HG02885 (cell line): ENCODE data around the gene TMEM196.
"Not testable (repeated sequence)": the region's sequence is repeated elsewhere in the genome, so short reads cannot be mapped to it uniquely, and the experiment has no call there.

ENCODE experiments used
- ATAC-seq: cut with Tn5 transposase; IDR thresholded peaks from one replicate; pipeline ENCODE4 v1.9.1; 2021; ENCODE audit warnings: mild to moderate bottlenecking; ENCODE audit not compliant: unreplicated experiment, poor library complexity

Gene TMEM196

DNA sequence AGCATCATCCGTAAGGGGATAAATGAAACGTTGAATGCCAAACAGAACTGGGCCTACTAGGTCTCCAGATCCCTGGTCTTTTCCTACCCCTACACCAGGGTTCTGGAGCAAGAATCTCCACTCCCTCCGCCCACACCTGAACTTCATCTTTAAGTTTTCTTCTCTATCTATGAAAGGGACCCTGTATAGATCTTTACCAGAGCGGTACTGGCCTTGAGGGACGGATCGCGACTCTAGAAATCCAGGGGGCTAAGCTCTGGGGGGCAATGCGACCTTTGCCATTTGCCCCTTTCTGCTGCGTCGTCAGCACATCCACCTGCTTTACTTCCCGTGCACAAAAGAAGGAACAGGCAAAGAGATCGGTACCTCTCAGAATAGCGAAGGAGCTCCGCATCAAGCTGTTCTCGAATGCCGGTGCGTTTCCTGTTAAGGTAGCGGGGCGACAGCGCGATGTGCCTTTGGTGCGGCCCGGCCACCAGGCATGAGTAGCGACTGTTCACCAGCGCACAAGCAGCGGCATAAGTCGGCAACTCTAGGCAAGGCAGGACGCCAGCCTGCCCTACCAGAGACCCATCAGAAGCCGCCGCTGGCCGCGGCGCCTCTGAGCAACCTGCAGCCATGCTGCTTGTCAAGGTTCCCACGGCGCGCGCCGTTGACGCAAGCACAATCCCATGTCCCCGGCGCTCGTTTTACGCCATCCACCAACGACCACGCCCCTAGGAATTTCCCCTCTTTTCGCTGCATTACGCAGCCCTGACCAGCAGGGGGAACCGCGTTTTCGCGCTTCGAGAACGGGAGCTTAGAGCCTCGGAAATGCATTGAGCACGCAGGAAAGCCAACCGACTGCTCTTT, 64.8 kb downstream of the TMEM196 start, which contains the start of gene POLR1F:
POLR1F (minus strand) TSS at position 641 of the 852 bp plus-strand sequence; CDS start at position 620, 21 bp downstream.
- peak; percentile 98 for ATAC-seq

DNA sequence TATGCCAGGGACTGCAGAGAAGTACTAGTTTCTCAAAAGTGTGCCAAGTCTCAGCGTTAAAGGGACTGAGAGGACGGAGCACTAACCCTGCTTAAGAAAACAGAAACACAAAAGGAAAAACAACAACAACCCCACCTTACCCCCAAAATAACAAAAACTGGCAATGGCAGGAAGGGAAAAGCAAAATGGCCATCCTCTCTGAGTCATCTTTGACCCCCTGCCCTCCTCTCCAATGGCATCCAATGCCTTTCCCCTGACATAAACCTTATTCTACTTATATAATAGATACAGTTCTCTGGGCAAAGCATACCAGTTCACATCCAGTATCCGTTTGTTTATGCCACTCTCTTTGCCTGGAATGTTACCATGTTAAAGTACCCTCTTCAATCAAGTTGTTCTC, 66.2 kb downstream of the TMEM196 start:
- ATAC-seq, result no peak

DNA sequence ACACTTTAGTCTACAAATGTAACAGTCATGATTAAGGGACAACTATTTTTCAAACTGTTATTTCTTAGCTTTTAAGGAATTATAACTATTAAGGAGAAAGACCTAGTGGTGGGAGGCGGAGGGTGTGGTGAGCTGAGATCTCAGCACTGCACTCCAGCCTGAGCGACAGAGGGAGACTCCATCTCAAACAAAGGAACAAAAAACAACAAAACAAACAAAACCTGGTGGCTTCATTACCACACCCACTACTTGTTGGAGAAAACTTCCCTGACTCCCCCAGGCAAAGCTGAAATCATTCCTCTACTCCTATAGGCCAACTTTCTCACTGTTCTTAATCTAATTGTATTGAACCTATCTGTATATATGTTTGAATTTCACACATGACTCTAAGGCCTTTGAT, 67.8 kb downstream of the TMEM196 start:
- ATAC-seq, result no peak

DNA sequence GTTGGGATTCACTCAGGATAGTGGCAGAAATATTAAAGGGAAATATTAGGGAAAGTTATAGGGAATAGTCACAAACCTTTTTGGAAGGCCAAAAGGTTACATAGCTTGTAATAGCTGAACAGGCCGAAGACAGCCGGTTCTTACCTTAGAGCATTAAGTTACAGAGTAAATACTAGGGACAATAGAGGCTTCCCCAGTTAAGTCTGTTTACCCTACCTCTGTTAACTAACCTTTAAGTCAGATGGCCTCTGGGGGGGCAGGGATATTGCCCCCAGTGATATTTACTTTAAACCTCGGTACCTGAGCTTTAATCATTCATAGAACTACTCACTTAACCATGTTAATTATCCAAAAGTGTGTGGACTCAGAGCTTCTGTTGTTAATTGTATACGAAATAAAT, 71.9 kb downstream of the TMEM196 start:
- no peak for ATAC-seq

DNA sequence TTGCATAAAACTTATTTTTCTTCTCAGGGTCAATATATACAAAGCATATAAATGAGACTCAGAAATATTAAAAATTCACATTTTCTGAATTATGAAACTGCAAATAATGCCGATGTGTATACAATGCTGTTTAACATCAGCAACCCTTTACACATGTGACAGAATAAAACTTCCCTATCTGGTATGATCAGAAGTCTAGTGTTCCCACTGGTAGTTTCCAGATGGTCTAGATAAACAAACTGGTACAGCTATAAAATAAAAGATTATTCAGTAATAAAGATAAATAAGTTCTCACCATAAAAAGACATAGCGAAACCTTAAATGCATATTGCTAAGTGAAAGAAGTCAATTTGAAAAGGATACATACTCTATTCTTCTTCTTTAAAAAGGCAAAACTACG, 72.5 kb downstream of the TMEM196 start:
- no peak for ATAC-seq

DNA sequence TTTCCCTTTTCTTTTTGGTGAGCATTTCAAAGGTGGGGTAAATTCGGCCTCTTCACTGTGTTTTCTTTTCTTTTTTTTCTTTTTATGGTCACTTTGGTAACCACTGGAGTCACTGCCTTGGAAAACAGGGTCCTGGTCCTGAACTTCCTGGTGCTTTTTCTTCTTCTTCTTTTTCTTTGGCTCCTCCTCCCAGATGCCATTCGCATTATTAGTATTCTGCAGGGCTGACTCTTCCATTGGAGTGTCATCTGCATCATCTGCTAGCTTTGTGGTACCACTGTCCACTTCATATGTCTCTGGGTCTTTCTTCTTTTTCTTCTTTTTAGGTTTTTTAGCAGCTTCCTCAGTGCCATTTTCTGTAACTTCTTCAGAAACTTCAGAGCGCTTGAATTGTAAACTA, 75.1 kb downstream of the TMEM196 start:
- ATAC-seq, result no peak

DNA sequence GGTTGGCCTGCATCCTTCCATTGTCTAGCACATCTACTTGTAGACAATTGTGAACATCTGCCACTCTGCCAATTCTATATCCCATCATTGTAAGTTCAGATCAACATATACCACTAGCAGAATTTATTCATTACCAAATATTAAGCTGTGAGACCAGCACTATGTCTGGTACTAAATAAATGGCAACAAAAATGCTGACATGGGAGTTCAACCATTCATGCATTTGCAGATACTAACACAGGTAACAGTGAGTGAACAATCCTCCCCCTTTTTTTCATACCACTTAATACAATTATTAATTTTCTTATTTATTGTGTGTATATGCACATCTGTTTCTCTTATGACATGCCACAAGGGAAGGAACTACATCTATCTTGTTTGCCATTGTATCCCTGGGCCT, 76.5 kb downstream of the TMEM196 start:
- no peak for ATAC-seq

DNA sequence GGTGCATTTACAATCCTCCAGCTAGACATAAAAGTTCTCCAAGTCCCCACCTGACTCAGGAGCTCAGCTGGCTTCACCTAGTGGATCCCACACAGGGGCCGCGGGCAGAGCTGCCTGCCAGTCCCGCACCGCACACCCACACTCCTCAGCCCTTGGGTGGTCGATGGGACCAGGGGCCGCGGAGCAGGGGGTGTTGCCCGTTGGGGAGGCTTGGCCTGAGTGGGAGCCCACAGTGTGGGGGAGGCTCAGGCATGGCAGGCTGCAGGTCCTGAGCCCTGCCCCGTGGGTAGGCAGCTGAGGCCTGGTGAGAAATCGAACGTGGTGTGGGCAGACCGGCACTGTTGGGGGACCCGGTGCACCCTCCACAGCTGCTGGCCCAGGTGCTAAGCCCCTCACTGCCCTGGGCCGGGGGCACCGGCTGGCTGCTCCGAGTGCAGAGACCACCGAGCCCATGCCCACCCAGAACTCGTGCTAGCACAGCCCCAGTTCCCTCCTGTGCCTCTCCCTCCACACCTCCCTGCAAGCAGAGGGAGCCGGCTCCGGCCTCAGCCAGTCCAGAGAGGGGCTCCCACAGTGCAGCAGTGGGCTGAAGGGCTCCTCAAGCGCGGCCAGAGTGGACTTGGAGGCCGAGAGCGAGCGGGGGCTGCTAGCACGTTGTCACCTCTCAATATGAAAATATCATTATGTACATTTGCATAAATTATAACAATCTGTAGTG, 81.1 kb downstream of the TMEM196 start:
- no peak for ATAC-seq

DNA sequence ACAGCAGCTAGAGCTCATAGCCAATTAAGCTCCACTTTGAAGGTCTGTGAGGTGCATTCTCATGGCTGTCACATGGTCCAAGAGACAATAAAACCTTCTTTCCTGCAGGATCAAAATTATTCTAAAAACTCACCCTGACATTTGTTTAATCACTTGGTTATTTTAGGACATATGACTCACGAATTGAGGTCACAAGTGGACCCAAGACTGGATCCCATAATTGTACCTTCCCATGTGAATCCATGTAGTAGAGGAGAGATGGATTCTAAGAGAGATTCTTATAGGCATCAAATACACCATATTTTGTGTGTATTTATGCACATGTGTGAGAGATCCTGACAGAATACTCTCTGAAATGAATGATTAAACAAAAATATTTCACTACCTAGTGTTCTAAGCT, 82.7 kb downstream of the TMEM196 start:
- ATAC-seq, result no peak

DNA sequence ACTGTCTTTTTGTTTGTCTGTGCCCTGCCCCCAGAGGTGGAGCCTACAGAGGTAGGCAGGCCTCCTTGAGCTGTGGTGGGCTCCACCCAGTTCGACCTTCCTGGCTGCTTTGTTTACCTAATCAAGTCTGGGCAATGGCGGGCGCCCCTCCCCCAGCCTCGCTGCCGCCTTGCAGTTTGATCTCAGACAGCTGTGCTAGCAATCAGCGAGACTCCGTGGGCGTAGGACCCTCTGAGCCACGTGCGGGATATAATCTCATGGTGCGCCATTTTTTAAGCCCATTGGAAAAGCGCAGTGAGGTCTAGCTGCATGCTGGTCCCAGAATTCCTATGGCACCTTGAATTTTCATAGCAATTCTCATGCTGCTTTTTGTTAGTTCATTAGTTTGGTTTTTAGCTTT, 84.3 kb downstream of the TMEM196 start:
- ATAC-seq, result not testable (repeated sequence)

DNA sequence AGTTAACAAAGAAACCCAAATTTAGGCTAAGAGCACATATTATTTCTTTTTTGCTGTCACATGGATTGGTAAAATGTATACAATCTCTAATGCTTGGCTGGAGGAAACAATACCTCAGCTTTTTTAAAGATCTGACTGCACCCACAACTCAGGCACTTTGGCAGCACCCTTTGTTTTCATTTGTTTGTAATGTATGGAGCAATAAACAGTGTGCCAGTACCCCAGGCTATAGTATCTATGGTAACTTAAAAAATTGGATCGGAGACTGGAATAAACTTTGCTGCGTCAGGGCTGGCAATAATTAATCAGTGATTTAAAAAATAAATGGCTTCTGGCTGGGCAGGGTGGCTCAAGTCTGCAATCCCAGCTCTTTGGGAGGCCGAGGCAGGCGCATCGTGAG, 91.8 kb downstream of the TMEM196 start:
- ATAC-seq, result no peak

DNA sequence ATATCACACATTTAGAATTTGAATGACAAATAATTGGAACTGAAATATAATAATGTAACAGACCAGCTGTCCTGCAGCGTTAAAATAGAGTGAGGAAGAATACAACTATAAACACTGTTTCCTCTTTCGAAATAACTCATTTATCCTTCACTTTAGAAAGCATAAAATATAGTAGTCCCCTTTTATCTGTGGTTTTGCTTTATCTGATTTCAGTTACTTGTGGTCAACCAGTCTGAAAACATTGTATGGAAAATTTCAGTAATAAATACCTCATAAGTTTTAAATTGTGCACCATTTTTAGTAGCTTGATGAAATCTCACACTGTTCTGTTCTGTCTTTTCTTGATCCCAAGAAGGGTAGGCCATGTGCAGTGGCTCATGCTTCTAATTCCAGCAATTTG, 96.2 kb downstream of the TMEM196 start:
- peak; percentile 95 for ATAC-seq

DNA sequence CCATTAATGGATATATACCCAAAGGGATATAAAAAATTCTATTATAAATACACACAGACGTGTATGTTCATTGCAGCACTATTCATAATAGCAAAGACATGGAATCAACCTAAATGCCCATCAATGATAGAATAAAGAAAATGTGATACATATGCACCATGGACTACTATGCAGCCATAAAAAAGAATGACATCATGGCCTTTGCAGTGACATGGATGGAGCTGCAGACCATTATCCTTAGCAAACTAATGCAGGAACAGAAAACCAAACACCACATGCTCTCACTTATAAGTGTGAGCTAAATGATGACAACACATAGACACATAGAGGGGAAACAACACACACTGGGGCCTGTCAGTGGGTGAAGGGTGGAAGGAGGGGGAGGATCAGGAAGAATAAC, 97.6 kb downstream of the TMEM196 start:
- no peak for ATAC-seq

DNA sequence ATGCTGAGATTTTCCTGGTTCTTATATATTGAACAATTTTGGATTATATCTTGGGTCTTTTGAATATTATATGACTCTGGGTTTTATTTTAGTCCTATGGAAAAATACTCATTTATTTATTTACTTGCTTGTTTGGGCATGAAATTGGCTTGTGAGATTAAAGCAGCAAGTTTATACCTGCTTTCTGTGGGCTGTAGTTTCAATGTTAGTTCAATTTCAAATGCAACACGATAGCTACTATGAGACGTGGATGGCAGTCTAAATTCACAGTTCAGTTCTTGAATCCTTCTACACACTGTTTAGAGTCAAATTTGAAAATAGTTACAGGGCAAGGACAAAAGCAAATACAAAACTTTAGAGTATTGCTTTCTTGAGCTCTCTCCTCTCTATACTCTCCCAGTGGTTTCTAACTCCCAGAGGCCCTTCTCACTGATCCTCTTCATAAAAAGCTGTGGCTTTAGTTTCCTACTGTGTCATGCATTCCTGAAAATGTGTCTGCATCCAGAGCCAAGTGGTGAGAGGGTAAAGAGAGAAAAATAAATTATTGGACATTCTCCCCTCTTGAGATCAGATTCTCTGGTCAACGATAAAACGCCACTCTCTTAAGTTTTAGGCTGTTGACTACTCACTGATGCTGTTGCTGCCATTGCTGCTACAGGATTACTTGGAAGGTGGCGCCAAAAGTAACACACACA, 99.0 kb downstream of the TMEM196 start:
- ATAC-seq, result no peak

DNA sequence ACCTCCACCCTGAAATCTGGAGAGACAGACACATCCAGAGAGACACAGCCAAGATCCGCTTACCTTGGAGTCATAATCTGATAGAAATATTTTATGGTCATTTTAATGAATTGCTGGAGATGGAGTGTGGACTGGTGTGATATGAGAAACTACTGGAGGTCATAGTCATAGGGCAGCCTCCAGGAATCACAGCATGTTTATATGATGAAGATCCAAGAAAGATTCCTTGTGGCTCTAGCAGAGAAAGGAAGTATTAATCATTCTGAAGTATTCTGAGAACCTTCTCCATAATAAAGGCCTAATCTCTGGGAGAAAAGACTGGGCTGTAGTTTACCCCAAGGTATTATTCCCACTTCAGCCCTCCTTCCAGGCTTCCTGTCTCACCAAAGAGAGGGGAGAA, 102.6 kb downstream of the TMEM196 start:
- no peak for ATAC-seq
